Loucy (cell line): ENCODE results near the gene MACROD2.

Experiments used
- H2AFZ ChIP-seq: fragments of 200-600 bp; sonication (generic); 2 replicates; pipeline ENCODE4 v1.6.0; 2016; ENCODE audit warnings: antibody characterized with exemption, mild to moderate bottlenecking, low read length, moderate library complexity
- H3F3A ChIP-seq: fragments of 200-600 bp; 2 replicates; pipeline ENCODE4 v1.6.0; 2016; ENCODE audit warnings: antibody characterized with exemption, low read depth, mild to moderate bottlenecking
- H3K27me3 ChIP-seq: fragments of 200-600 bp; sonication (generic); 2 replicates; pipeline ENCODE4 v1.6.1; 2014; ENCODE audit warnings: low read length, mild to moderate bottlenecking; ENCODE audit not compliant: insufficient read depth, poor library complexity, severe bottlenecking
- H3K36me3 ChIP-seq: fragments of 200-600 bp; sonication (generic); 2 replicates; pipeline ENCODE4 v1.6.1; 2016; ENCODE audit warnings: low read length; ENCODE audit not compliant: insufficient read depth
- H3K4me1 ChIP-seq: fragments of 200-600 bp; sonication (generic); 2 replicates; pipeline ENCODE4 v1.5.1; 2014; ENCODE audit warnings: low read length, mild to moderate bottlenecking; ENCODE audit not compliant: insufficient read depth, poor library complexity, severe bottlenecking
- H3K4me2 ChIP-seq: fragments of 200-600 bp; sonication (generic); 2 replicates; pipeline ENCODE4 v1.6.0; 2014; ENCODE audit warnings: antibody characterized with exemption, low read length, low read depth, mild to moderate bottlenecking; ENCODE audit not compliant: poor library complexity, severe bottlenecking
- H3K4me3 ChIP-seq: fragments of 200-600 bp; sonication (generic); 2 replicates; pipeline ENCODE4 v1.5.1; 2014; ENCODE audit warnings: low read length, mild to moderate bottlenecking, mixed read lengths; ENCODE audit not compliant: poor library complexity, severe bottlenecking
- H3K79me2 ChIP-seq: fragments of 200-600 bp; sonication (generic); 2 replicates; pipeline ENCODE4 v1.6.1; 2014; ENCODE audit warnings: low read length; ENCODE audit not compliant: insufficient read depth
- H3K9ac ChIP-seq: fragments of 200-600 bp; sonication (generic); 2 replicates; pipeline ENCODE4 v1.6.0; 2014; ENCODE audit warnings: mild to moderate bottlenecking, low read depth, low read length, moderate library complexity; ENCODE audit not compliant: poor library complexity, severe bottlenecking
- H3K9me2 ChIP-seq: fragments of 200-600 bp; sonication (generic); replicated peaks from 2 replicates; pipeline ENCODE4 v1.6.1; 2016; ENCODE audit warnings: low read depth, low read length, mixed read lengths
- H3K9me3 ChIP-seq: fragments of 200-600 bp; sonication (generic); 2 replicates; pipeline ENCODE4 v1.6.1; 2014; ENCODE audit warnings: mild to moderate bottlenecking, antibody characterized with exemption, low read length, low read depth; ENCODE audit not compliant: insufficient read depth
- H4K20me1 ChIP-seq: fragments of 200-600 bp; sonication (generic); 2 replicates; pipeline ENCODE4 v1.6.0; 2014; ENCODE audit warnings: antibody characterized with exemption, low read length, mild to moderate bottlenecking; ENCODE audit not compliant: insufficient read depth, poor library complexity, severe bottlenecking
- EZH2phosphoT487 ChIP-seq: fragments of 200-600 bp; IDR thresholded peaks from 2 replicates; pipeline ENCODE4 v1.6.1; 2018; ENCODE audit warnings: antibody characterized with exemption, mild to moderate bottlenecking, moderate library complexity, borderline replicate concordance
- TF ChIP-seq, protein P1 (sequence below): fragments of 200-600 bp; sonication (generic); conservative IDR thresholded peaks from 2 replicates; pipeline ENCODE4 v1.5.1; 2014; ENCODE audit warnings: mild to moderate bottlenecking, antibody characterized with exemption, low read length

Gene MACROD2

GRCh38 chr20:16020971-16021370 lies 2025.7 kb downstream of the MACROD2 start:
- H4K20me1 ChIP-seq: no peaks in the 10 kb centered on the region
- no peak overlapping the region for H2AFZ ChIP-seq
- H3K9ac ChIP-seq: no peak overlapping the region
- no peaks in the 10 kb centered on the region for H3K9me3 ChIP-seq
- no peaks in the 10 kb centered on the region for H3K27me3 ChIP-seq
- H3K4me3 ChIP-seq: no peak overlapping the region
- no peak overlapping the region for H3K4me2 ChIP-seq
- no peaks in the 10 kb centered on the region for H3K36me3 ChIP-seq
- H3K79me2 ChIP-seq: no peaks in the 10 kb centered on the region
- H3F3A ChIP-seq: no peaks in the 10 kb centered on the region
- no peak for TF ChIP-seq EZH2phosphoT487
- TF ChIP-seq, protein P1, sequence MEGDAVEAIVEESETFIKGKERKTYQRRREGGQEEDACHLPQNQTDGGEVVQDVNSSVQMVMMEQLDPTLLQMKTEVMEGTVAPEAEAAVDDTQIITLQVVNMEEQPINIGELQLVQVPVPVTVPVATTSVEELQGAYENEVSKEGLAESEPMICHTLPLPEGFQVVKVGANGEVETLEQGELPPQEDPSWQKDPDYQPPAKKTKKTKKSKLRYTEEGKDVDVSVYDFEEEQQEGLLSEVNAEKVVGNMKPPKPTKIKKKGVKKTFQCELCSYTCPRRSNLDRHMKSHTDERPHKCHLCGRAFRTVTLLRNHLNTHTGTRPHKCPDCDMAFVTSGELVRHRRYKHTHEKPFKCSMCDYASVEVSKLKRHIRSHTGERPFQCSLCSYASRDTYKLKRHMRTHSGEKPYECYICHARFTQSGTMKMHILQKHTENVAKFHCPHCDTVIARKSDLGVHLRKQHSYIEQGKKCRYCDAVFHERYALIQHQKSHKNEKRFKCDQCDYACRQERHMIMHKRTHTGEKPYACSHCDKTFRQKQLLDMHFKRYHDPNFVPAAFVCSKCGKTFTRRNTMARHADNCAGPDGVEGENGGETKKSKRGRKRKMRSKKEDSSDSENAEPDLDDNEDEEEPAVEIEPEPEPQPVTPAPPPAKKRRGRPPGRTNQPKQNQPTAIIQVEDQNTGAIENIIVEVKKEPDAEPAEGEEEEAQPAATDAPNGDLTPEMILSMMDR: no peak
- no peaks in the 10 kb centered on the region for H3K4me1 ChIP-seq
- H3K9me2 ChIP-seq: no peaks in the 10 kb centered on the region

GRCh38 chr20:16025084-16025483 lies 2029.8 kb downstream of the MACROD2 start:
- no peak overlapping the region for H3K9ac ChIP-seq
- no peaks in the 10 kb centered on the region for H3K9me3 ChIP-seq
- no peaks in the 10 kb centered on the region for H3K27me3 ChIP-seq
- no peaks in the 10 kb centered on the region for H3K4me1 ChIP-seq
- H3K79me2 ChIP-seq: no peaks in the 10 kb centered on the region
- H4K20me1 ChIP-seq: no peaks in the 10 kb centered on the region
- no peak overlapping the region for H3K4me3 ChIP-seq
- no peak overlapping the region for H3K4me2 ChIP-seq
- no peak overlapping the region for H2AFZ ChIP-seq
- H3F3A ChIP-seq: no peaks in the 10 kb centered on the region
- H3K9me2 ChIP-seq: no peaks in the 10 kb centered on the region
- no peaks in the 10 kb centered on the region for H3K36me3 ChIP-seq
- TF ChIP-seq, protein P1: no peak
- no peak for TF ChIP-seq EZH2phosphoT487

DNA sequence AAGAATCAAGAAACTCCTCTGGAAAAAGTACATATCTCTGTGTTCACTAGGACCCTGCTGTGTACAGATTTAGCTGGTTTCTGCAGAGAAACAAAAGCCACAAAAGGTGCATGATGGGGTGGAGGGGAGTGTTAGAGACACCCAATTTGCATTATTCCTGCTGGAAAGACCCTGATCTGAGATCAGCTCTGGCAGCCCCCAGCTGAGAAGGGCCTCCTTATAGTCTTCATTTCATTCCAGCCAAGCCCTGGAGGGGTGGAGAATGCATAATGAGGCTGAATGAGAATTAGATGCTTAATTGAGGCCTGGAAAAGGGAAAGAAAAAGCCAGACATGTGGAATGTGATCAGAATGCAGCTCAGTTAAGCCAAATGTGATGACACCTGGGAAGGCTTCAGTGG lies 2032.4 kb downstream of the MACROD2 start:
- Histone ChIP-seq H3K4me2 (no peak overlapping the region), H3K9me2 (no peaks in the 10 kb centered on the region), H3K9me3 (no peaks in the 10 kb centered on the region), H3F3A (no peaks in the 10 kb centered on the region), H4K20me1 (no peaks in the 10 kb centered on the region), H3K4me3 (no peak overlapping the region), H3K9ac (no peak overlapping the region), H2AFZ (no peak overlapping the region), H3K79me2 (no peaks in the 10 kb centered on the region), H3K4me1 (no peaks in the 10 kb centered on the region), H3K27me3 (no peaks in the 10 kb centered on the region), H3K36me3 (no peaks in the 10 kb centered on the region)
- no peak for TF ChIP-seq EZH2phosphoT487
- TF ChIP-seq, protein P1: no peak
